Vagina (tissue), 2 donors: ENCODE results near the gene MEIS1. TPM values are rescaled to one million over a fixed set of nuclear protein-coding genes. Genes with fewer than 3 reads are reported as not detected.

Experiments
- DNase-seq, 2 donors: peaks; one replicate each; pipeline ENCODE4 v3.0.0-alpha.2; 2017; ENCODE audit errors: extremely low spot score in 2 of 2
- H3K27ac ChIP-seq: fragments of 200-600 bp; sonication (generic); one replicate; pipeline ENCODE4 v1.5.1; 2019
- H3K27me3 ChIP-seq: fragments of 200-600 bp; sonication (generic); one replicate; pipeline ENCODE4 v1.5.1; 2019
- H3K36me3 ChIP-seq, 2 donors: fragments of 200-600 bp; sonication (generic); one replicate each; pipeline ENCODE4 v1.5.1; 2017 to 2019
- H3K4me1 ChIP-seq: fragments of 200-600 bp; sonication (generic); one replicate; pipeline ENCODE4 v1.5.1; 2019
- H3K4me3 ChIP-seq, 2 donors: fragments of 200-600 bp; sonication (generic); 1 replicate in 1 of 2; 2 replicates in 1 of 2; pipeline ENCODE4 v1.5.1; 2016 to 2019
- H3K9me3 ChIP-seq: fragments of 200-600 bp; sonication (generic); one replicate; pipeline ENCODE4 v1.5.1; 2019
- POLR2A ChIP-seq, 2 donors: fragments of 450-650 bp; IDR thresholded peaks; one replicate each; pipeline ENCODE4 v1.6.1; 2017; ENCODE audit warnings: antibody characterized with exemption in 2 of 2, mild to moderate bottlenecking in 2 of 2, moderate library complexity in 2 of 2
- POLR2AphosphoS5 ChIP-seq, 2 donors: sonication (generic); formaldehyde crosslinking; IDR thresholded peaks; one replicate each; pipeline ENCODE4 v1.9.0; 2017; ENCODE audit warnings: antibody characterized with exemption in 2 of 2, mild to moderate bottlenecking in 2 of 2, low read depth in 1 of 2; ENCODE audit not compliant: insufficient read depth in 1 of 2
- intact Hi-C: fragments of 100-400 bp; cut with DNase I; formaldehyde crosslinking; loops from one replicate; pipeline ENCODE4 v1.15.1; 2023
- total RNA-seq: library from RNA; depleted of rRNA; stranded (reverse); fragments of >200 nt; gene quantifications from one replicate; pipeline ENCODE4 v1.2.3, GENCODE V29; 2016
- TF ChIP-seq, protein P1 (sequence below), 3 experiments: fragments of 450-650 bp in 2 of 3; fragments of 200-600 bp in 1 of 3; sonication (generic) in 1 of 3; IDR thresholded peaks; one replicate each; pipeline ENCODE4 v1.5.1; 2017 to 2019; ENCODE audit warnings: antibody characterized with exemption in 3 of 3, mild to moderate bottlenecking in 2 of 3, moderate library complexity in 2 of 3

MEIS1 gene
- total RNA-seq, 1 donor from 2014 or later, result 80.5 TPM

DNA sequence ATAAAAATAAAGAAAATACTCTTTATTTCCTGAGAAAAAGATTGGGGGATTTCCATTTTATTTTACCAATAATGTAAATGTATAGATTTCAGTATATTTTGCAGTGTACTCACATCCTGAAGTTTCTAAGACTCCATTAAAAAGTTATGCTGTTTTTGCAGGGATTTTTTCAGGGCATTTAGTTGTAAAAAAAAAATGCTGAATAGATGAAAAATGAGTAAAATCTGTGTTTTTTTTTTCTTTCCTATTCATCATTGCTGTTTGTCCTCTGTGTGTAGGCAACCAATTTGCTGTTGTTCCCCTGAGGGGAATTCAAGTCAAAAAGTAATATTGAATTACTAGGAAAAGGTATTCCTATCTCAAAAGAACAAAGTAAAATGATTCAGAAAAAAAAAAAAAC lies 66.3 kb downstream of the MEIS1 start:
- H3K27ac ChIP-seq, result no peak overlapping the region

DNA sequence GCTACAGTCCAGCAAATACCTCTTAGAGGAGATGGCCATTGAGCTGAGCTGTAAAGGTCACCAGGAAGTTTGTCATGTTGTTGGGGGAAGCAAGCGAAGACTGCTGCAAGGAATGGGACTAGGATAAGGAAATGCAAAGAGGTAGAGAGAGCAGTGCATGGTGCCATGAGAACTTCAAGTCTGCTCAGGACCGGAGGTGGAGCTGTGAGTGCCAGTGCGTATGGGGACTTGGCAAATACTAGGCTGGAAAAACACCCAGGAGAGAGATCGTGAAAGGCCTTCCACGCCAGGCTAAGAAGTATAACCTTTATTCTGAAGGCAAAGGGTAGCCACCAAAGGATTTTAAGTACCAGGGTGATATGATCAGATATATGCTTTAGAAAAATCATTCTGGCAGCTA lies 71.3 kb downstream of the MEIS1 start:
- H3K27ac ChIP-seq, result no peak overlapping the region

More for the DNA sequence above, 66.3 kb downstream of the MEIS1 start:
- DNase-seq, result no peak
- peaks cover 0 to 6% of the 10 kb centered on the region in 2 donors for H3K36me3 ChIP-seq
- H3K9me3 ChIP-seq, result no peaks in the 10 kb centered on the region
- TF ChIP-seq, protein P1, sequence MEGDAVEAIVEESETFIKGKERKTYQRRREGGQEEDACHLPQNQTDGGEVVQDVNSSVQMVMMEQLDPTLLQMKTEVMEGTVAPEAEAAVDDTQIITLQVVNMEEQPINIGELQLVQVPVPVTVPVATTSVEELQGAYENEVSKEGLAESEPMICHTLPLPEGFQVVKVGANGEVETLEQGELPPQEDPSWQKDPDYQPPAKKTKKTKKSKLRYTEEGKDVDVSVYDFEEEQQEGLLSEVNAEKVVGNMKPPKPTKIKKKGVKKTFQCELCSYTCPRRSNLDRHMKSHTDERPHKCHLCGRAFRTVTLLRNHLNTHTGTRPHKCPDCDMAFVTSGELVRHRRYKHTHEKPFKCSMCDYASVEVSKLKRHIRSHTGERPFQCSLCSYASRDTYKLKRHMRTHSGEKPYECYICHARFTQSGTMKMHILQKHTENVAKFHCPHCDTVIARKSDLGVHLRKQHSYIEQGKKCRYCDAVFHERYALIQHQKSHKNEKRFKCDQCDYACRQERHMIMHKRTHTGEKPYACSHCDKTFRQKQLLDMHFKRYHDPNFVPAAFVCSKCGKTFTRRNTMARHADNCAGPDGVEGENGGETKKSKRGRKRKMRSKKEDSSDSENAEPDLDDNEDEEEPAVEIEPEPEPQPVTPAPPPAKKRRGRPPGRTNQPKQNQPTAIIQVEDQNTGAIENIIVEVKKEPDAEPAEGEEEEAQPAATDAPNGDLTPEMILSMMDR (IDR thresholded peaks at IDR 0.05), result no peak
- TF ChIP-seq POLR2AphosphoS5 (IDR thresholded peaks at IDR 0.05; ENCODE audit: insufficient read depth in 1 of 2, low read depth in 1 of 2) (no peak), POLR2A (IDR thresholded peaks at IDR 0.05) (no peak)
- peaks cover 65% of the 10 kb centered on the region for H3K4me1 ChIP-seq
- intact Hi-C loops, result no loop called here
- H3K27me3 ChIP-seq, result no peaks in the 10 kb centered on the region
- H3K4me3 ChIP-seq, result no peak overlapping the region

DNA sequence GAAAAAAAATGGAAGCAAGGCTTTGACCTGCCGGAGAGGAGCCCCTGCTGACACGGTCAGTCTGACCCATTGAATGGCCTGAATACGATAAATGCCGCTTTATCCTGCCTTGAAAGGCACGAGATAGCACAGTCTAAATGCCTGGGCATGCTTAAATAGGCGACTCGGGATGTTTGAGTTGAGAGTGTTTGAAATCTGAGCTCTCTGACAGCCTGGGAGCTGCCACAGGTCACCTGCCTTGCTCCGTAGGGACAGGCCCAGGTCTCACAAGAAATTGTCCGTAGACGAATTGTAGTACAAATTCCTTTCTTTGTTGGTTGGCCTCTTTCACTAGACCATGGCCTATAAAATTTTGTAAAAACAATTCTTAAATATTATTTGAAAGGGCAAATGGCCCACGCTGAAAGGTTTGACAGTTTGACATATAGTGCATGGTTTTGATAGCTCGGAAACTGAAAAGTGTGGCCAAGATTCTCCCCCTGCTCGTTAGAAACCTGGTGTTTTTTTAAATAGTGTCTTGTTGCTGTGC lies 72.8 kb downstream of the MEIS1 start:
- no peak for DNase-seq
- H3K4me1 ChIP-seq, result peaks cover 75% of the 10 kb centered on the region
- TF ChIP-seq, protein P1 (IDR thresholded peaks at IDR 0.05), result no peak
- TF ChIP-seq POLR2AphosphoS5 (IDR thresholded peaks at IDR 0.05; ENCODE audit: insufficient read depth in 1 of 2, low read depth in 1 of 2) (no peak), POLR2A (IDR thresholded peaks at IDR 0.05) (no peak)
- peak overlapping the region; percentile 16 for H3K27ac ChIP-seq
- intact Hi-C loops, result no loop called here
- H3K4me3 ChIP-seq, result no peak overlapping the region
- H3K27me3 ChIP-seq, result no peaks in the 10 kb centered on the region
- peaks cover 0 to 3% of the 10 kb centered on the region in 2 donors for H3K36me3 ChIP-seq
- H3K9me3 ChIP-seq, result no peaks in the 10 kb centered on the region

More for the DNA sequence above, 71.3 kb downstream of the MEIS1 start:
- intact Hi-C loops, result no loop called here
- TF ChIP-seq, protein P1 (IDR thresholded peaks at IDR 0.05), result no peak
- no peak for TF ChIP-seq POLR2AphosphoS5 (IDR thresholded peaks at IDR 0.05; ENCODE audit: insufficient read depth in 1 of 2, low read depth in 1 of 2)
- TF ChIP-seq POLR2A (IDR thresholded peaks at IDR 0.05), result no peak
- H3K4me1 ChIP-seq, result peaks cover 63% of the 10 kb centered on the region
- peaks cover 0 to 3% of the 10 kb centered on the region in 2 donors for H3K36me3 ChIP-seq
- no peak for DNase-seq
- no peaks in the 10 kb centered on the region for H3K27me3 ChIP-seq
- H3K4me3 ChIP-seq, result no peak overlapping the region
- no peaks in the 10 kb centered on the region for H3K9me3 ChIP-seq

DNA sequence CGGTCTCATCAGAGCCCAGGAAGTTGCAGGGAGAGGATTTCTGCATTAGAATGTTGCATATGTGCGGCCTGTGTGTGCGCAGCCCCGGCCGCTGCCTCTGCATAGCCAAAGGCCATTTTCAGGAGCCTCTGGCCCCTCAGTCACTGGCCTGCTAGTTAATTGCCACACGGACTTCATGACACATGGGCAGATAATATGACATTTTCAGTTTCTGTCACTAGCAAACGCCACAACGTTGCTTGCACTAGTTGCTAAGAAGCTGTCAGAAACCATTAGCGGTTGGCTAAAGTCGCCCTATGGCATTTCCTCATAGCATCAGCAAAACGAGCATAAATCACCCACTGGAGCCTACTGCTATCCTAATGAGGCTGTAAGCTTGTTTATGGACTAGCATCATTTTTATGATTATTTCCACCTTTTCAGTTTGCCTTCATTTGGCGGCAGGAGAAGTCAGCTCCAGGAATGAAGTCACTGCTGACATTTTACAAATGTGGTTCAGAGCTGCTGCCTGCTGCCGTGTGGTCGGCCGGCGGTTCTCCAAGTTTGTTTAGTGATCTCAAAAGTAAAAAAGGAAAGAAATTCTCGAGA lies 73.7 kb downstream of the MEIS1 start:
- intact Hi-C loops, result no loop called here
- H3K36me3 ChIP-seq, result peaks cover 0 to 3% of the 10 kb centered on the region in 2 donors
- no peaks in the 10 kb centered on the region for H3K27me3 ChIP-seq
- no peaks in the 10 kb centered on the region for H3K9me3 ChIP-seq
- no peak for DNase-seq
- H3K4me1 ChIP-seq, result peaks cover 83% of the 10 kb centered on the region
- peak overlapping the region in 1 of 2 donors; percentile 4 for H3K4me3 ChIP-seq
- peak overlapping the region; percentile 16 for H3K27ac ChIP-seq
- TF ChIP-seq, protein P1 (IDR thresholded peaks at IDR 0.05), result no peak
- TF ChIP-seq POLR2A (IDR thresholded peaks at IDR 0.05) (no peak), POLR2AphosphoS5 (IDR thresholded peaks at IDR 0.05; ENCODE audit: insufficient read depth in 1 of 2, low read depth in 1 of 2) (no peak)

DNA sequence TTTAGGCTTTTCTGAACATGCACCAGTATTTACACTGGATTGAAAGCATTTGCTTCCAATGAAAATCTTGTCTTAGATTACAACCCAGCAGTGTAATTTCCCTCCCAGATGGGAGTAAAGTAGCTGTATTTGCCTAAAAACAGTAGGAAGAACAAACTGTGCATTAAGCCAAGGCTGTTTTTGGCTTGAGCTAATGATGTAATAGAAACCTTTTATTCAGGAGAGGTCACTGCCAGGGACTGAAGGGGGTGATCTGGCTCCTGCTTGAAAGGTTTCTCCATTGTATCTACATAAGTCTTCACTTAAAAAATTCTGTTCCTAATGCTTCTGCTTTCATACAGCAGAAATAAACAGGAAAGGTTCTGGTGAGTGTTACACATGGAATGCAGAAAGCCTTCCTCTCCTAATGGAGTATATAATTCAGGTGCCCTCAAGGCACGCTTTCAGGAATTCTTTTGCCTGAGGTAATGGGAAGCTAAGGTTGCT lies 74.4 kb downstream of the MEIS1 start:
- Histone ChIP-seq H3K4me1 (peaks cover 82% of the 10 kb centered on the region), H3K27me3 (no peaks in the 10 kb centered on the region), H3K27ac (no peak overlapping the region), H3K9me3 (no peaks in the 10 kb centered on the region), H3K4me3 (no peak overlapping the region), H3K36me3 (peaks cover 0 to under 1% of the 10 kb centered on the region in 2 donors)
- DNase-seq, result no peak
- TF ChIP-seq POLR2A (IDR thresholded peaks at IDR 0.05), result no peak
- TF ChIP-seq, protein P1 (IDR thresholded peaks at IDR 0.05), result no peak
- no peak for TF ChIP-seq POLR2AphosphoS5 (IDR thresholded peaks at IDR 0.05; ENCODE audit: insufficient read depth in 1 of 2, low read depth in 1 of 2)
- intact Hi-C loops, result no loop called here
